Midbrain (tissue), 1 donor: ENCODE results near the gene GTF2A1.

Source experiments
- DNase-seq: peaks from one replicate; lab custom pipeline; 2025; lab: John Stamatoyannopoulos, UW

GTF2A1 gene

GRCh38 chr14:81177225-81177624, 43.5 kb downstream of the GTF2A1 start:
- no peak for DNase-seq

- peak; percentile 32 for DNase-seq
These were observed 44.5 kb downstream of the GTF2A1 start for GRCh38 chr14:81176241-81176640.

GRCh38 chr14:81172881-81173280, 47.9 kb downstream of the GTF2A1 start:
- DNase-seq: no peak

GRCh38 chr14:81172353-81172752, 48.4 kb downstream of the GTF2A1 start:
- DNase-seq: no peak

- DNase-seq: no peak
These were observed 49.9 kb downstream of the GTF2A1 start for GRCh38 chr14:81170829-81171195.

GRCh38 chr14:81170104-81170828, 50.5 kb downstream of the GTF2A1 start:
- peak; percentile 95 for DNase-seq

GRCh38 chr14:81169711-81170103, 51.1 kb downstream of the GTF2A1 start:
- DNase-seq: peak; percentile 69

- no peak for DNase-seq
These were observed 51.5 kb downstream of the GTF2A1 start for GRCh38 chr14:81169267-81169666.

GRCh38 chr14:81166121-81166520, 54.6 kb downstream of the GTF2A1 start:
- no peak for DNase-seq

GRCh38 chr14:81165188-81165587, 55.6 kb downstream of the GTF2A1 start:
- DNase-seq: no peak

- peak; percentile 14 for DNase-seq
These were observed 56.5 kb downstream of the GTF2A1 start for GRCh38 chr14:81164167-81164774.

GRCh38 chr14:81162941-81163340, 57.8 kb downstream of the GTF2A1 start:
- DNase-seq: no peak

- no peak for DNase-seq
These were observed 59.0 kb downstream of the GTF2A1 start for GRCh38 chr14:81161749-81162148.

GRCh38 chr14:81161088-81161487, 59.7 kb downstream of the GTF2A1 start:
- DNase-seq: no peak

GRCh38 chr14:81157431-81157830, 63.3 kb downstream of the GTF2A1 start:
- no peak for DNase-seq

- DNase-seq: no peak
These were observed 67.6 kb downstream of the GTF2A1 start for GRCh38 chr14:81153187-81153586.

- no peak for DNase-seq
These were observed 72.1 kb downstream of the GTF2A1 start for GRCh38 chr14:81148635-81149034.

- DNase-seq: no peak
These were observed 73.4 kb downstream of the GTF2A1 start for GRCh38 chr14:81147140-81147897.

GRCh38 chr14:81144824-81145603, 75.7 kb downstream of the GTF2A1 start:
- DNase-seq: no peak

GRCh38 chr14:81143793-81144192, 77.0 kb downstream of the GTF2A1 start:
- no peak for DNase-seq

GRCh38 chr14:81141426-81141825, 79.3 kb downstream of the GTF2A1 start:
- no peak for DNase-seq

- no peak for DNase-seq
These were observed 82.3 kb downstream of the GTF2A1 start for GRCh38 chr14:81138429-81138828.
